ENCODE data around the gene UST.

DNA sequence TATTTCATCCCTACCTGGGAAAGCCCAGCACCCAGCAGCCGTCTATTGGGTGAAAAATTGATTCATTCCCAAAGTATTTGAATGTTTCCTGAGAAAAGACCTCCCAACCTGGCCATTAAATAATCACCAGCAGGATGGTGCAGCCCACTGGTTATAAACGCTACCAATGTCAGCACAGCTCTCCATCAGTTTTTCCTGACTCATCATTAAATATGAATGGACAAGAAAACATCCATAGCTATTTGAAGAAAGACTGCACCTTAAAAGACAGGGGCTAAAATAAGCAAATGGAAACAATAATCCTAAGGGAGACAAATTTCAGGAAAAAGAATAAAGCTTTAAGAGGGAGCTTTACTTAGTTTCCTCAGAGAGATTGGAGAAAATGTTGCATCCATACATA, 261.9 kb downstream of the UST start:
- no peak for TF ChIP-seq POLR2A (IDR thresholded peaks at IDR 0.05)
- TF ChIP-seq, protein P1, sequence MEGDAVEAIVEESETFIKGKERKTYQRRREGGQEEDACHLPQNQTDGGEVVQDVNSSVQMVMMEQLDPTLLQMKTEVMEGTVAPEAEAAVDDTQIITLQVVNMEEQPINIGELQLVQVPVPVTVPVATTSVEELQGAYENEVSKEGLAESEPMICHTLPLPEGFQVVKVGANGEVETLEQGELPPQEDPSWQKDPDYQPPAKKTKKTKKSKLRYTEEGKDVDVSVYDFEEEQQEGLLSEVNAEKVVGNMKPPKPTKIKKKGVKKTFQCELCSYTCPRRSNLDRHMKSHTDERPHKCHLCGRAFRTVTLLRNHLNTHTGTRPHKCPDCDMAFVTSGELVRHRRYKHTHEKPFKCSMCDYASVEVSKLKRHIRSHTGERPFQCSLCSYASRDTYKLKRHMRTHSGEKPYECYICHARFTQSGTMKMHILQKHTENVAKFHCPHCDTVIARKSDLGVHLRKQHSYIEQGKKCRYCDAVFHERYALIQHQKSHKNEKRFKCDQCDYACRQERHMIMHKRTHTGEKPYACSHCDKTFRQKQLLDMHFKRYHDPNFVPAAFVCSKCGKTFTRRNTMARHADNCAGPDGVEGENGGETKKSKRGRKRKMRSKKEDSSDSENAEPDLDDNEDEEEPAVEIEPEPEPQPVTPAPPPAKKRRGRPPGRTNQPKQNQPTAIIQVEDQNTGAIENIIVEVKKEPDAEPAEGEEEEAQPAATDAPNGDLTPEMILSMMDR (IDR thresholded peaks at IDR 0.05 in 4 of 5, conservative IDR thresholded peaks at IDR 0.05 in 1 of 5), result no peak

Measured in gastrocnemius medialis (tissue), 4 donors.